A673 (cell line): Measurements from ENCODE around the gene CAVIN2. TPM values are rescaled to one million over a fixed set of nuclear protein-coding genes. Genes with fewer than 3 reads are reported as not detected.

Experiments
- BruUV-seq: library from RNA; stranded (reverse); fragments of 400-500 nt; replicated peaks from 2 replicates; lab custom pipeline; 2021; lab: Mats Ljungman, UMichigan
- CTCF ChIA-PET: fragments of 300-600 bp; sonication (Branson Sonifier 250); formaldehyde crosslinking; loops from one replicate; lab custom pipeline; 2022; ENCODE audit warnings: antibody characterized with exemption; lab: Charles Lee
- POLR2A ChIA-PET: fragments of 300-600 bp; sonication (Branson Sonifier 250); formaldehyde crosslinking; loops from one replicate; lab custom pipeline; 2022; ENCODE audit warnings: antibody characterized with exemption; ENCODE audit not compliant: low non-redundant PET; lab: Charles Lee
- DNase-seq: peaks from one replicate; pipeline ENCODE4 v3.0.0-alpha.2; 2015; ENCODE audit warnings: low spot score
- H3K27ac ChIP-seq: fragments of 200-600 bp; sonication (generic); 2 replicates; pipeline ENCODE4 v1.5.1; 2016; ENCODE audit warnings: mixed run types, low read depth, mild to moderate bottlenecking, mixed read lengths, antibody characterized with exemption, low read length; ENCODE audit not compliant: poor library complexity, severe bottlenecking
- H3K27me3 ChIP-seq: fragments of 200-600 bp; sonication (generic); replicated peaks from 2 replicates; pipeline ENCODE4 v1.6.1; 2017; ENCODE audit warnings: mixed run types, low read depth, mild to moderate bottlenecking, mixed read lengths, antibody characterized with exemption, low read length; ENCODE audit not compliant: insufficient read depth, poor library complexity
- H3K36me3 ChIP-seq: fragments of 200-600 bp; sonication (generic); 2 replicates; pipeline ENCODE4 v1.6.1; 2016; ENCODE audit warnings: mixed run types, mild to moderate bottlenecking, mixed read lengths, antibody characterized with exemption, low read length; ENCODE audit not compliant: insufficient read depth, poor library complexity, severe bottlenecking
- H3K4me1 ChIP-seq: fragments of 200-600 bp; sonication (generic); 2 replicates; pipeline ENCODE4 v1.6.1; 2017; ENCODE audit warnings: mixed run types, mild to moderate bottlenecking, mixed read lengths, antibody characterized with exemption, low read length; ENCODE audit not compliant: insufficient read depth, poor library complexity, severe bottlenecking
- H3K4me3 ChIP-seq: fragments of 200-600 bp; sonication (generic); 2 replicates; pipeline ENCODE4 v1.5.1; 2016; ENCODE audit warnings: low read depth, mixed run types, mild to moderate bottlenecking, mixed read lengths, low read length; ENCODE audit not compliant: poor library complexity, severe bottlenecking
- H3K9me3 ChIP-seq: fragments of 200-600 bp; sonication (generic); 2 replicates; pipeline ENCODE4 v1.6.1; 2016; ENCODE audit warnings: mixed run types, low read depth, mild to moderate bottlenecking, mixed read lengths, antibody characterized with exemption, low read length; ENCODE audit not compliant: poor library complexity, severe bottlenecking
- EZH2 ChIP-seq: fragments of 200-600 bp; sonication (generic); IDR thresholded peaks from 2 replicates; pipeline ENCODE4 v1.6.1; 2017; ENCODE audit warnings: borderline replicate concordance, low read depth, mild to moderate bottlenecking, mixed read lengths, antibody characterized with exemption, low read length; ENCODE audit not compliant: poor library complexity, severe bottlenecking
- intact Hi-C: fragments of 100-400 bp; cut with micrococcal nuclease; formaldehyde crosslinking; loops from one replicate; pipeline ENCODE4 v1.10.0; 2022; ENCODE audit not compliant: unreplicated experiment
- total RNA-seq: library from RNA; stranded (reverse); gene quantifications from 2 replicates; pipeline ENCODE4 v1.2.3, GENCODE V29; 2021
- TF ChIP-seq, protein P1 (sequence below): fragments of 300-800, 200-600 bp; sonication (generic); conservative IDR thresholded peaks from 2 replicates; pipeline ENCODE4 v1.5.1; 2017; ENCODE audit warnings: low read depth, mild to moderate bottlenecking, antibody characterized with exemption, low read length, moderate library complexity, mixed read lengths

Gene CAVIN2
- total RNA-seq, 1 experiment from 2014 or later = 0.28 TPM

DNA sequence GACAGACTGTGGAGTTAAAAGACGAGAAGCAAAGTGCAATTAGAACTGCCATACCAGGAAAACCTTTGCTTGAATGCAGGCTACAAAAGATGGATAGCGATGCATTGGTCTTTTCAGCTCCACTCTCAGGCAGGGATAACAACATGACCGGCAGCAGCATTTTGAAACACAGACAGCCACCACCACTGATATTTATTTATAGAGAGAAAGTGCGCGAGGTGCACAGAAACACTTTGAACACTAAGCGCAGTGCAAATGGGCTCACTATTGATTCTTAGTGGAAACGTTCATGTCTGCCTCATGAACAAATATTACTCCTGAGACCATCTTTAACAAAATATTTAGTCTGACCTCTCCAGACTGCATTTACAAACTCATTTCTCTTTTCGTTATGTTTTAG, 32.9 kb downstream of the CAVIN2 start:
- BruUV-seq = no TSS peak
- POLR2A ChIA-PET = no interaction called here
- intact Hi-C loops = loop anchor here (5.0 kb wide), 2 partner anchors 247 to 473 kb away; no protein-coding TSS in a partner anchor

DNA sequence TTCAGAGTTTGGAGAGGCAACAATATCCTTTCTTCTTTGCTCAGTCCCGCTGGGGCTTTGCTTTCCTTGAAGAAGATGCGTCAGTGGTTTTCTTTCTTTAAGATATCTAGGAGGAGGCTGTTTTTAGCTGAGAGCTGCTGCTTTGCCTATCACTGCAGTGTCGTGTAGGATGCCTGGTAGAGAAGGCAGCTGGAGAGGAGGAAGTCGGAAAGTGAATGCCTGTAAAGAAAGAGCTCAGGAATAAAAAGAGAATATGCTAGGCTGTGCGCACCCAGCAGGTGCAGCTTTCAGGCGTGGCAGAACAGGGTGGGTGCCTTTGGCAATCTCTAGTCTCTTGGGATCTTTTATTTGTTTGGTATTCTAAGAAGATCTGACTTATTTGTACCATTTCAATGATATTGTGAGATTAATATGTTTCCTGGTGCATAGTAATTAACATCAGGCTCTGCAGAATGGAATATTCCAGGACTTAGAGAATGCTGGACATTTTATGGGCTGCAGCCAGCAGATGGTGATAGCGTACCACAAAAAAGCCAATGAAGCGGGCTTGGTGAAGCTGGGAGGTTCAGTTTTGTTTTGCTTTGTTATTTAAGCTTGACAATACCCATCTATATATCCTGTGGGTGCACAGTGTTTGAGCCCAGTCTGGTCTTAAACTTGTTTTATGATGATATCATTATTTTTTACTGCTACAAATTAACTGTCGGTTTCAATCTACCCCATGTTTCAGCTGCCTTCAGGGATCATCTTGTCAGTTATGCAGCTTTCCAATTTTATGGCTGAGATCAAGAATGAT, 34.9 kb downstream of the CAVIN2 start:
- DNase-seq = peak; percentile 82
- POLR2A ChIA-PET = no interaction called here
- Histone ChIP-seq H3K27me3 (no peaks in the 10 kb centered on the region), H3K27ac (no peak overlapping the region), H3K36me3 (no peaks in the 10 kb centered on the region), H3K4me3 (no peak overlapping the region), H3K4me1 (peaks cover 3% of the 10 kb centered on the region), H3K9me3 (no peaks in the 10 kb centered on the region)
- CTCF ChIA-PET = interaction anchor here (0.6 to 2.5 kb wide), 8 partner anchors 53 to 567 kb away, joined by 3 to 70 read pairs (median 3); partner anchors contain the start of gene TMEFF2
- TF ChIP-seq EZH2 = no peak
- TF ChIP-seq, protein P1, sequence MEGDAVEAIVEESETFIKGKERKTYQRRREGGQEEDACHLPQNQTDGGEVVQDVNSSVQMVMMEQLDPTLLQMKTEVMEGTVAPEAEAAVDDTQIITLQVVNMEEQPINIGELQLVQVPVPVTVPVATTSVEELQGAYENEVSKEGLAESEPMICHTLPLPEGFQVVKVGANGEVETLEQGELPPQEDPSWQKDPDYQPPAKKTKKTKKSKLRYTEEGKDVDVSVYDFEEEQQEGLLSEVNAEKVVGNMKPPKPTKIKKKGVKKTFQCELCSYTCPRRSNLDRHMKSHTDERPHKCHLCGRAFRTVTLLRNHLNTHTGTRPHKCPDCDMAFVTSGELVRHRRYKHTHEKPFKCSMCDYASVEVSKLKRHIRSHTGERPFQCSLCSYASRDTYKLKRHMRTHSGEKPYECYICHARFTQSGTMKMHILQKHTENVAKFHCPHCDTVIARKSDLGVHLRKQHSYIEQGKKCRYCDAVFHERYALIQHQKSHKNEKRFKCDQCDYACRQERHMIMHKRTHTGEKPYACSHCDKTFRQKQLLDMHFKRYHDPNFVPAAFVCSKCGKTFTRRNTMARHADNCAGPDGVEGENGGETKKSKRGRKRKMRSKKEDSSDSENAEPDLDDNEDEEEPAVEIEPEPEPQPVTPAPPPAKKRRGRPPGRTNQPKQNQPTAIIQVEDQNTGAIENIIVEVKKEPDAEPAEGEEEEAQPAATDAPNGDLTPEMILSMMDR = peak; percentile 91
- intact Hi-C loops = loop anchor here (1.0 to 5.0 kb wide), 3 partner anchors 245 to 475 kb away; no protein-coding TSS in a partner anchor
- BruUV-seq = no TSS peak

More for the DNA sequence above, 32.9 kb downstream of the CAVIN2 start:
- no peak overlapping the region for H3K4me3 ChIP-seq
- H3K27me3 ChIP-seq = no peaks in the 10 kb centered on the region
- CTCF ChIA-PET = interaction anchor here (1.2 to 2.5 kb wide), 2 partner anchors 258 to 348 kb away, joined by 5 to 70 read pairs; no protein-coding TSS in a partner anchor
- H3K27ac ChIP-seq = no peak overlapping the region
- DNase-seq = no peak
- peaks cover 3% of the 10 kb centered on the region for H3K4me1 ChIP-seq
- TF ChIP-seq EZH2 = no peak
- TF ChIP-seq, protein P1 = no peak
- no peaks in the 10 kb centered on the region for H3K9me3 ChIP-seq
- H3K36me3 ChIP-seq = no peaks in the 10 kb centered on the region

DNA sequence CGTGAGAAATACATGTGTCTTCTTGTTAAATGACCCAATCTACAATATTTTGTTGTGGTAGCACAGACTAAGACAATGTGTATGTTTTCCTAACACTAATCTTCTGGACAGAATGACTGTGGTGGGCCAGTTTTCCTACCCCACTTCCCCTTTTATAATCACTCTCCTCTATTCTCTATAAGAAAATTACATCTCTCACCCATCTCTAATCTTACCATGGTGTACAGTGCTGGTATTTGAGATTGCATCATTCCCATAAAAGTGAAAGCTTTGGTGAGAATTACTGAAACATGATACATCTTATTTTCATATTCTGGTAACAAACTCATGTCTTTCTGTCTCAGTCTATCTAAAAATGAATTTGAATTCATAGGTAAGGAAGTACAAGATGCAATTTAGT, 40.5 kb downstream of the CAVIN2 start:
- H3K36me3 ChIP-seq = no peaks in the 10 kb centered on the region
- H3K4me3 ChIP-seq = no peak overlapping the region
- H3K27me3 ChIP-seq = no peaks in the 10 kb centered on the region
- no TSS peak for BruUV-seq
- intact Hi-C loops = no loop called here
- ChIA-PET POLR2A (no interaction called here), CTCF (interaction anchor here (0.7 kb wide), 1 partner anchor 252 kb away, joined by 5 read pairs; no protein-coding TSS in a partner anchor)
- H3K27ac ChIP-seq = no peak overlapping the region
- H3K9me3 ChIP-seq = no peaks in the 10 kb centered on the region
- TF ChIP-seq, protein P1 = no peak
- DNase-seq = peak; percentile 14
- peaks cover 8% of the 10 kb centered on the region for H3K4me1 ChIP-seq
